Measurements from ENCODE around the gene APAF1. TPM values are rescaled to one million over a fixed set of nuclear protein-coding genes. Genes with fewer than 3 reads are reported as not detected.

Gene APAF1
- total and polyA plus RNA-seq, 2 donors from 2014 or later = 4.6 to 16.1 TPM

DNA sequence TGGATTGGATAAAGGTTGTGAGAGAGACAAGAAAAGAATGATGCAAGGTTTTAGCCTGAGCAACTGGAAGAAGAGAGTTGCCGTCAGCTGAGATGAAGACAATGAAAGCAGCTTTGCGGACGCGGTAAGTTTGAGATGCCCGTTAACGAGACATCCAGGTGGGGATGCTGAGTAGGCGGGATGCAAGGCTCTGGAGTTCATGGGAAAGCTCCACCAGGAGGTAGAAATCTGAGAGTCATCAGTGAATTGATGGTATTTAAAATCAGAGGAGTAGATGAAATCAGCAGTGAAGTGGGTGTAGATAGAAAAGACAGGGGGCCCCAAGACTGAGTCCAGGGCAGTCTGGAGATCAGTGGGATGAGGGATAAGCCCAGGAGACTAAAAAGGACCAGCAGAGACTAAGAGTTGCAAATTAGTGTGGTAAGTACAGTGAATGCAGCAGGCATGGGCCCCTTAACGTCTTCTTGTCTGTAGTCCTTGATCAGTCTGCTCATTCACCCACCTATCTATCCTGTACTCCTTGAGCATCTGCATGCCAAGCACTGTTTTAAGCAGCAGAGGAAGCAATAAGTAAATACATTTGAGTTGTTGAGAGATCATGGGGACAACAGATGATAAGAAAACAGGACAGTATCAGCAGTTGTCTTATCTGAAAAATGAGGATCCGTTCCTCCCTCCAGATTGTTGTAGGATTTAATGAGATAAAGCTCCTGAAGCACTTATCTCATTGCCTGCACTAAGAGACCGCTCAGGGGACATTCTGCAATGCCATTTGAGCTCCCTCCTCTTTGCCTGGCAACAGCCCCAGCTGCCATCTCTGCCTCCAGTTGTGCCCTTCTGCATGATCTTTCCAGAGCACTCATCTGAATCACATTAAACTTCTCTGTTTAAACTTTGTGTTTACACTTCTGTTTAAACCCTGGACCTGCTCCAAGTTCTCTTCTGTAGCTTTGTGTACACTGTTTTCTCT lies 91.5 kb downstream of the APAF1 start:
- Histone ChIP-seq H3K4me3 (ENCODE audit: low read length in 3 of 3) (no peak overlapping the region), H3K9ac (ENCODE audit: low read length in 3 of 3) (no peak overlapping the region), H3K36me3 (ENCODE audit: control insufficient read depth in 2 of 3, insufficient read depth in 3 of 3, low read length in 3 of 3) (no peaks in the 10 kb centered on the region), H3K27ac (ENCODE audit: low read depth in 2 of 2, low read length in 2 of 2) (no peak overlapping the region), H3K9me3 (ENCODE audit: control insufficient read depth in 2 of 3, insufficient read depth in 1 of 3, low read length in 3 of 3) (no peaks in the 10 kb centered on the region), H3K27me3 (ENCODE audit: control insufficient read depth, insufficient read depth, low read length) (no peaks in the 10 kb centered on the region), H3K4me1 (ENCODE audit: control insufficient read depth in 2 of 3, insufficient read depth in 2 of 3, low read depth in 1 of 3, low read length in 3 of 3) (no peaks in the 10 kb centered on the region)
- DNase-seq (peak in 2 of 5 donors; percentile 18 to 29), FAIRE-seq (no peak)
- intact Hi-C loops (cut with DNase I) = no loop called here
- TF ChIP-seq, protein P1, sequence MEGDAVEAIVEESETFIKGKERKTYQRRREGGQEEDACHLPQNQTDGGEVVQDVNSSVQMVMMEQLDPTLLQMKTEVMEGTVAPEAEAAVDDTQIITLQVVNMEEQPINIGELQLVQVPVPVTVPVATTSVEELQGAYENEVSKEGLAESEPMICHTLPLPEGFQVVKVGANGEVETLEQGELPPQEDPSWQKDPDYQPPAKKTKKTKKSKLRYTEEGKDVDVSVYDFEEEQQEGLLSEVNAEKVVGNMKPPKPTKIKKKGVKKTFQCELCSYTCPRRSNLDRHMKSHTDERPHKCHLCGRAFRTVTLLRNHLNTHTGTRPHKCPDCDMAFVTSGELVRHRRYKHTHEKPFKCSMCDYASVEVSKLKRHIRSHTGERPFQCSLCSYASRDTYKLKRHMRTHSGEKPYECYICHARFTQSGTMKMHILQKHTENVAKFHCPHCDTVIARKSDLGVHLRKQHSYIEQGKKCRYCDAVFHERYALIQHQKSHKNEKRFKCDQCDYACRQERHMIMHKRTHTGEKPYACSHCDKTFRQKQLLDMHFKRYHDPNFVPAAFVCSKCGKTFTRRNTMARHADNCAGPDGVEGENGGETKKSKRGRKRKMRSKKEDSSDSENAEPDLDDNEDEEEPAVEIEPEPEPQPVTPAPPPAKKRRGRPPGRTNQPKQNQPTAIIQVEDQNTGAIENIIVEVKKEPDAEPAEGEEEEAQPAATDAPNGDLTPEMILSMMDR (IDR thresholded peaks at IDR 0.05; ENCODE audit: borderline replicate concordance, extremely low read depth, insufficient read depth) = no peak

DNA sequence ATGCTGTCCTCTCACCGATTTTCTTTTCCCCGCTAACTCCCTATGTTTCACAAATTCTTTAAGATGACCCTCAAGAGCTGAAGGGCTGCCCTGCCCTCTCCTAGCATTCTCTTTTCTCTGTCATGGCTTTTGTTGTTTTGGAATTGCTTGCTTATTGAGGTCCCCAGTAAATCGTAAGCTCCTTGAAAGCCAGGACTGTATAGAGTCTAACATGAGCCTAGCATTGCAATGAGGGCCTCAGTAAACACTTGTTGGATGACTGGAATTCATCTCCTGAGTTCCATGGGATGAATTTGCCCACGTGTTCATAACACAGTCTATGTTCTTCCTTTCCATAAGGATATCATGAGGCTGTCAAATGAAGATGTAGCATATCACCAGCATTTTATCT lies 92.2 kb downstream of the APAF1 start:
- Histone ChIP-seq H3K4me3 (ENCODE audit: low read length in 3 of 3) (no peak overlapping the region), H3K27ac (ENCODE audit: low read depth in 2 of 2, low read length in 2 of 2) (no peak overlapping the region), H3K27me3 (ENCODE audit: control insufficient read depth, insufficient read depth, low read length) (no peaks in the 10 kb centered on the region), H3K9me3 (ENCODE audit: control insufficient read depth in 2 of 3, insufficient read depth in 1 of 3, low read length in 3 of 3) (no peaks in the 10 kb centered on the region), H3K36me3 (ENCODE audit: control insufficient read depth in 2 of 3, insufficient read depth in 3 of 3, low read length in 3 of 3) (no peaks in the 10 kb centered on the region), H3K4me1 (ENCODE audit: control insufficient read depth in 2 of 3, insufficient read depth in 2 of 3, low read depth in 1 of 3, low read length in 3 of 3) (no peaks in the 10 kb centered on the region), H3K9ac (ENCODE audit: low read length in 3 of 3) (no peak overlapping the region)
- FAIRE-seq = no peak
- intact Hi-C loops (cut with DNase I) = no loop called here
- no peak for DNase-seq
- TF ChIP-seq, protein P1 (IDR thresholded peaks at IDR 0.05; ENCODE audit: borderline replicate concordance, extremely low read depth, insufficient read depth) = no peak

GRCh38 chr12:98738002-98738401 lies 92.9 kb downstream of the APAF1 start:
- Histone ChIP-seq H3K9me3 (ENCODE audit: control insufficient read depth in 2 of 3, insufficient read depth in 1 of 3, low read length in 3 of 3) (no peaks in the 10 kb centered on the region), H3K27ac (ENCODE audit: low read depth in 2 of 2, low read length in 2 of 2) (no peak overlapping the region), H3K36me3 (ENCODE audit: control insufficient read depth in 2 of 3, insufficient read depth in 3 of 3, low read length in 3 of 3) (no peaks in the 10 kb centered on the region), H3K9ac (ENCODE audit: low read length in 3 of 3) (no peak overlapping the region), H3K27me3 (ENCODE audit: control insufficient read depth, insufficient read depth, low read length) (no peaks in the 10 kb centered on the region), H3K4me1 (ENCODE audit: control insufficient read depth in 2 of 3, insufficient read depth in 2 of 3, low read depth in 1 of 3, low read length in 3 of 3) (no peaks in the 10 kb centered on the region), H3K4me3 (ENCODE audit: low read length in 3 of 3) (no peak overlapping the region)
- DNase-seq (no peak), FAIRE-seq (no peak)
- intact Hi-C loops (cut with DNase I) = no loop called here
- TF ChIP-seq, protein P1 (IDR thresholded peaks at IDR 0.05; ENCODE audit: borderline replicate concordance, extremely low read depth, insufficient read depth) = no peak

Measured in kidney (tissue), 14 donors.